Measurements from ENCODE around the gene OR4K5.

GRCh38 chr14:19873178-19873577 lies 47.2 kb upstream of the OR4K5 start:
- TF ChIP-seq CTCF (IDR thresholded peaks at IDR 0.05; ENCODE audit: insufficient read depth, low read length), result no peak
- no peak for TF ChIP-seq GABPA (IDR thresholded peaks at IDR 0.05; ENCODE audit: low read depth)
- TF ChIP-seq POLR2AphosphoS5 (IDR thresholded peaks at IDR 0.05; ENCODE audit: low read depth), result no peak
- no peak for TF ChIP-seq SPI1 (IDR thresholded peaks at IDR 0.05; ENCODE audit: borderline replicate concordance, low read depth)
- TF ChIP-seq REST (IDR thresholded peaks at IDR 0.05; ENCODE audit: insufficient replicate concordance, low read depth), result no peak

Data from HL-60 (cell line).